Cerebellar nuclear complex (tissue), 1 donor: ENCODE data around the gene GNG12.

Experiments used
- DNase-seq, 2 experiments: peaks; one replicate each; lab custom pipeline; 2025; lab: John Stamatoyannopoulos, UW

GNG12 gene

GRCh38 chr1:67840449-67840848 is 7.2 kb upstream of the GNG12 start:
- no peak for DNase-seq

GRCh38 chr1:67839826-67840225 is 6.6 kb upstream of the GNG12 start:
- DNase-seq, result no peak

- no peak for DNase-seq
Measured at GRCh38 chr1:67838180-67838910, 5.1 kb upstream of the GNG12 start.

- no peak for DNase-seq
Measured at GRCh38 chr1:67836769-67837168, 3.5 kb upstream of the GNG12 start.

- no peak for DNase-seq
Measured at GRCh38 chr1:67835663-67836452, 2.6 kb upstream of the GNG12 start.

GRCh38 chr1:67834246-67834877 is 1.1 kb upstream of the GNG12 start:
- DNase-seq, result no peak

GRCh38 chr1:67833602-67833940 is 304 bp upstream of the GNG12 start:
- no peak for DNase-seq

DNA sequence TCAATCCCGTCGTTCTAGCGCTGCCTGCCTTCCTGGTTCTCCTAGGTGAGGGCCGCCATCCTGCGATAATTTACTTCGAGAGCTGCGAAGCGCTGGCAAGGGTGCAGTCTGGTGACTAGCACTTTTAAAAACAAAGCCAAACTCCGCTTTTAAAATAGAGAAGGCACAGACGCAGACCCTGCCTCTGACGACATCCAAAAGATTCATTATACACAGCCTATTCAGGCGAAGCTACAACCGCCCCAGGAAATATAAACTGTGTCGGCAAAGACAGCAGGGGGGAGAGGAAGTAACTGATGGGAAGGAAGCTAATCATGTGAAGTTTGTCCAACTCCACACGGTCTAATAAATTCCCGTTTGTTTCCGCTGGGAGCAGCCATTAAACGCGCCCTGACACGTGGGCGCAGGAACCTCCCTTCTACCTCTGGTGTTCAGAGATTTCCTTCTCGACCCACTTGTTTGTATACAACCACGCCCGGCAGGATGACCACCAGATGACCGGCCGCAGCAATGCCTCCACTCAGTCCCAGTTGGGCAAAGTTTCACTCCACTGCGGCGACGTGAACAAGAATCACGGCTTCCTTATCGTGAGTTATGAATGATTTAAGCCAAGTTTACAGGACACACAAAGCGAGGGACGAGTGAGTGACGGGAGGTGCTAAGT is 1.3 kb downstream of the GNG12 start:
- DNase-seq, result no peak

GRCh38 chr1:67830928-67831830 is 2.1 kb downstream of the GNG12 start:
- DNase-seq, result no peak

DNA sequence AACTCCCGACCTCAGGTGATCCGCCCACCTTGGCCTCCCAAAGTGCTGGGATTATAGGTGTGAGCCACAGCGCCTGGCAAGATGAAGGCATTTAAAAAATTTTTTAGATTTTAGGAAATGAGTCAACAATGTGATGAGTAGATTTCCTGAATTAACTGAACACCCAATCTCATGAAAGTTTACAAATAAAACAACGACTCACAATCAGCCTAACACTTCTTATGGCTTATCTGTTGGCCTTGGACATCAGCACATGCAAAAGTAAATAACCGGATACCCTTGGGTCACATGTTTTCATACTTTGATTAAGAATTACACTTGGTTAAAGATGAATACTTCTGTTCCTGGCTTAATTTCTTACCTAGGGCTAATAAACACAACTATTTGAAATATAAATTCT is 3.0 kb downstream of the GNG12 start:
- no peak for DNase-seq

DNA sequence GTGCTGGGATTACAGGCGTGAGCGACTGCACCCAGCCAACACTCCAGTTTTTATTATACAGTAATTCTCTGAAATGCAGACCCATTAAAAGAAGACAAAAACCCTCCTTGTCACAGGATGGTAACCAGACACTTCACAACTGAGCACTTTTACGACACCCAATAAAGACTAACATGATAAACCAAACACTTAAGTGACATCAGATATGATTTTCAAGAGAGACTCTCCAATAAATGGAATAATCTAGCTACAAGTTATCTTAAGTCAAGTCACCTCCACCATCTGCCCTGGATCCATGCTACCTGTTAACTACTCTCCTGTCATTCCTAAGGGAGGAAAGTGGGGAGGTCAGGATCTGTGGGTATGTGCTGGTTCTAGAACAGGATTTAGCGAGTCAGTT is 5.6 kb downstream of the GNG12 start:
- DNase-seq, result no peak

DNA sequence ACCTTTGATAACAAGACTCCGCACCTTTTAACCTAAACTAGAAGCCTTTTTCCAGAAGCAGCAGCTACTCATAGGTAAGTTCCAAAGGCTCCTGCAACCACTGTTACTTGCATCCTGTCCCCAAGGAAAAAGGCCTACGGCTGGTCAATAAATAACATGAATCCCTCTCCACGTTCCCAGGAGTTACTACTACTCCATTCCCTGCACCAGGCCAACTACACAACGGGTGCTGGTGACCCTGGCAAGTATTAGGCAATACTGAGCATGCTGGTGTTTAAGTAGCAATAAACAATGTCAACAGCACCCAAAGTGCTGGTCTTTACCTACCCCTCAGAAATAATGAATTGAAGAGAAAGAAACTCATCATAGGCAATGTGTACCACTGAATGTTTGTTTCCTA is 7.7 kb downstream of the GNG12 start:
- no peak for DNase-seq

DNA sequence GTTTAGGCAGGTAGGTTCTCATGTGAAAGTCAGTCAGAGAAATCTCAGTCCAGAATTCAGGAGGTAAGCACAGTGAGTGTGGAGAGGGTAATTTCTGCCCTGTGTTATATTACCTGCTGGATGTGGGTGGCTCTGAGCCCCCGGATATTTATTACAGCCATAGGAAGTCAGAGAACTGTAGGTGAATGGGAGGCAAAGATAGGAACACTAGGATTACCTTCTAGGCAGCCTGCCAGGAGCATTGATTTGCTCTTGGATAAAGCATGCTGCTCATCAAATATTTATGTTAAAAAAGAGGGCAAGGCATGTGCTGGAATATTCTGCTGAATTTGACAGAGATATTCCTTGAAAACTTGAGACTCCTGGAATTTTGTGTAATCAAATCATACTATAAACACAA is 8.5 kb downstream of the GNG12 start:
- no peak for DNase-seq

DNA sequence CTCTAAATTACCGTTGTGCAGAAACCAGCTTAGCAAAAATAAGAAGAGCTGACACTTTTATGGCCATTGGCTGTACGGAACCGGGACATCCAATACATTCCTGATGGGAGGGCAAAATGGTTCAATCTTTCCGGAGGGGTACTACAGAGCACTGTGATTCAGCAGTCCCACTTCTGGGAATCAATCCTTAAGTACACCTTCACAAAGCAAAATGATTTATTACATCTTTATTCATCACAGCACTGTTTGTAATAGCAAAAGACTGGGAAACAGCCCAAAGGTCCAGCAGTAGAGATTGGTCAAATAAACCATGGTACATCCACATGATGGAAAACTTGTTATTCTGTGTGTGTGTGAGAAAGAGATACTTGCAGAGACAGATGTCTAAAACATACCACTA is 9.7 kb downstream of the GNG12 start:
- DNase-seq, result no peak

GRCh38 chr1:67821263-67821662 is 12.0 kb downstream of the GNG12 start:
- DNase-seq, result no peak

GRCh38 chr1:67818725-67819301 is 14.5 kb downstream of the GNG12 start:
- no peak for DNase-seq

- no peak for DNase-seq
Measured at GRCh38 chr1:67818162-67818561, 15.1 kb downstream of the GNG12 start.

DNA sequence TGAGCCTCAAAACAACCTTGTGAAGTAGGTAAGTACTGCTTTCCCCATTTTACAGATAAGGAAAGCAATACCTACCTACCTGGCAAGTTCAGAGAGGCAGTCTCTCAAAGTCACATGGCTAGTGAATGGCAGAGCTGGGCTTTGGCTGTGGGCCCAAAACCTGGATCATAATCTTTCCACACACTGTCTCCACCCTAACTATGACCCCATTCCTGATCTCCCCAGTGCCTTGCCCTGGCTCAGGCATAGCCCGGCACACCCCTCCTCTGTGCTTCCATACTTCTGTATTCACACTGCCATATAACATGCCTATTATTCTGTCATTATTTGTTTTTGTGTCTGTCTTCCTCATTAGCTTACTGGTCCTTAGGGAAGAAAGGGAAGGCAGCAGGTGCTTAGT is 15.9 kb downstream of the GNG12 start:
- DNase-seq, result no peak

- no peak for DNase-seq
Measured at GRCh38 chr1:67816506-67816905, 16.8 kb downstream of the GNG12 start.

DNA sequence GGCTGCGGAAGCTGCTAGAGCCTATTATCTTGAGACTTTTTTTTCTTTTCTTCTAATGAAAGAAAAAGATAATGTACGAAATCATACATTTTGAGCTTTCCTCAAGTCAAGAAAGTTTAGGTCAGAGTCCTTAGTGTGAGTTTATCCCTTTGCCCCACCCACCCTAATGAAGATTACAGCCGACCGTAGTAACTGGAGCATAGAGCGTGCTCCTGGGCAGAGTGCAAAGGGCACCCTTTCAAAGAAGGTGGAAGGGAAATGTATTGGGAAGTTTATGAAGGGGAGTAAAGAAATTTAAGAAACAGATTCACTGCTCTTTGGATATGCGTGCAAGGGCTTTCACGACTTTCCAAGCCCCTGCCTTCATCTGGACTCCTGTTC is 17.2 kb downstream of the GNG12 start:
- DNase-seq, result no peak
